MG63 (cell line): Measurements from ENCODE around the gene UBE4B. TPM values are rescaled to one million over a fixed set of nuclear protein-coding genes. Genes with fewer than 3 reads are reported as not detected.
"Not testable (repeated sequence)": the region's sequence is repeated elsewhere in the genome, so short reads cannot be mapped to it uniquely, and the experiment has no call there.

Experiments used
- DNase-seq: peaks from one replicate; pipeline ENCODE4 v3.0.0-alpha.2; 2020
- H3K27me3 ChIP-seq: fragments of 250-450 bp; sonication (Bioruptor Pico); 2 replicates; pipeline ENCODE4 v1.5.1; 2020; ENCODE audit warnings: mild to moderate bottlenecking, moderate library complexity
- H3K36me3 ChIP-seq: fragments of 250-450 bp; sonication (Bioruptor Pico); 2 replicates; pipeline ENCODE4 v1.5.1; 2020; ENCODE audit warnings: mild to moderate bottlenecking, moderate library complexity
- H3K4me3 ChIP-seq: fragments of 250-450 bp; sonication (Bioruptor Pico); 2 replicates; pipeline ENCODE4 v1.5.1; 2020; ENCODE audit warnings: mild to moderate bottlenecking, moderate library complexity
- H3K9me3 ChIP-seq: fragments of 250-450 bp; sonication (Bioruptor Pico); 2 replicates; pipeline ENCODE4 v1.5.1; 2020; ENCODE audit warnings: mild to moderate bottlenecking, moderate library complexity
- total RNA-seq: library from RNA; depleted of rRNA; stranded (reverse); fragments of >200 nt; shearing (Covaris generic); gene quantifications from 2 replicates; pipeline ENCODE4 v1.2.3, GENCODE V29; 2014; ENCODE audit warnings: low replicate concordance

UBE4B gene
- total RNA-seq, 1 experiment from 2014 or later, result 13.5 TPM

- H3K4me3 ChIP-seq, result no peak overlapping the region
- no peaks in the 10 kb centered on the region for H3K27me3 ChIP-seq
- peaks cover 14% of the 10 kb centered on the region for H3K36me3 ChIP-seq
- no peak for DNase-seq
- H3K9me3 ChIP-seq, result no peaks in the 10 kb centered on the region; the same call in 1 of the 2 replicates
These were observed 47.8 kb downstream of the UBE4B start for GRCh38 chr1:10080523-10080922.

GRCh38 chr1:10082785-10083479 is 50.2 kb downstream of the UBE4B start:
- H3K36me3 ChIP-seq, result peaks cover 12% of the 10 kb centered on the region

GRCh38 chr1:10084045-10084444 is 51.3 kb downstream of the UBE4B start:
- no peak overlapping the region for H3K4me3 ChIP-seq
- peaks cover 12% of the 10 kb centered on the region for H3K36me3 ChIP-seq
- no peaks in the 10 kb centered on the region; the same call in 1 of the 2 replicates for H3K9me3 ChIP-seq
- no peak for DNase-seq
- no peaks in the 10 kb centered on the region for H3K27me3 ChIP-seq

More at GRCh38 chr1:10082785-10083479, 50.2 kb downstream of the UBE4B start:
- no peak overlapping the region for H3K4me3 ChIP-seq
- DNase-seq, result no peak
- H3K27me3 ChIP-seq, result no peaks in the 10 kb centered on the region
- no peaks in the 10 kb centered on the region; the same call in 1 of the 2 replicates for H3K9me3 ChIP-seq

- H3K27me3 ChIP-seq, result no peaks in the 10 kb centered on the region
- no peak for DNase-seq
- H3K36me3 ChIP-seq, result peaks cover 12% of the 10 kb centered on the region
- H3K4me3 ChIP-seq, result no peak overlapping the region
- no peaks in the 10 kb centered on the region; the same call in 1 of the 2 replicates for H3K9me3 ChIP-seq
These were observed 52.3 kb downstream of the UBE4B start for GRCh38 chr1:10085076-10085475.

GRCh38 chr1:10087210-10087609 is 54.5 kb downstream of the UBE4B start:
- Histone ChIP-seq H3K4me3 (no peak overlapping the region), H3K9me3 (no peaks in the 10 kb centered on the region), H3K36me3 (peaks cover 7% of the 10 kb centered on the region; the same call in 1 of the 2 replicates), H3K27me3 (no peaks in the 10 kb centered on the region)
- DNase-seq, result no peak

- no peak for DNase-seq
- H3K36me3 ChIP-seq, result peaks cover 42% of the 10 kb centered on the region
- no peak overlapping the region for H3K4me3 ChIP-seq
- H3K27me3 ChIP-seq, result no peaks in the 10 kb centered on the region
- H3K9me3 ChIP-seq, result no peaks in the 10 kb centered on the region
These were observed 69.2 kb downstream of the UBE4B start for GRCh38 chr1:10101929-10102328.

GRCh38 chr1:10103193-10103592 is 70.4 kb downstream of the UBE4B start:
- H3K9me3 ChIP-seq, result no peaks in the 10 kb centered on the region

GRCh38 chr1:10104834-10105233 is 72.1 kb downstream of the UBE4B start:
- H3K4me3 ChIP-seq, result no peak overlapping the region
- DNase-seq, result no peak
- H3K36me3 ChIP-seq, result peaks cover 40% of the 10 kb centered on the region
- H3K9me3 ChIP-seq, result no peaks in the 10 kb centered on the region
- H3K27me3 ChIP-seq, result no peaks in the 10 kb centered on the region

More at GRCh38 chr1:10103193-10103592, 70.4 kb downstream of the UBE4B start:
- no peaks in the 10 kb centered on the region for H3K27me3 ChIP-seq
- no peak for DNase-seq
- peaks cover 43% of the 10 kb centered on the region for H3K36me3 ChIP-seq
- H3K4me3 ChIP-seq, result no peak overlapping the region

- H3K9me3 ChIP-seq, result no peaks in the 10 kb centered on the region
- H3K36me3 ChIP-seq, result peaks cover 41% of the 10 kb centered on the region
- no peaks in the 10 kb centered on the region for H3K27me3 ChIP-seq
- no peak overlapping the region for H3K4me3 ChIP-seq
- DNase-seq, result no peak
These were observed 72.7 kb downstream of the UBE4B start for GRCh38 chr1:10105484-10105883.

GRCh38 chr1:10106241-10106640 is 73.5 kb downstream of the UBE4B start:
- Histone ChIP-seq H3K4me3 (no peak overlapping the region), H3K27me3 (no peaks in the 10 kb centered on the region), H3K9me3 (no peaks in the 10 kb centered on the region), H3K36me3 (peaks cover 41% of the 10 kb centered on the region)
- no peak for DNase-seq

GRCh38 chr1:10106756-10107475 is 74.2 kb downstream of the UBE4B start:
- no peak overlapping the region for H3K4me3 ChIP-seq
- DNase-seq, result no peak
- H3K9me3 ChIP-seq, result no peaks in the 10 kb centered on the region
- peaks cover 41% of the 10 kb centered on the region for H3K36me3 ChIP-seq
- no peaks in the 10 kb centered on the region for H3K27me3 ChIP-seq

GRCh38 chr1:10107476-10107847 is 74.7 kb downstream of the UBE4B start:
- H3K4me3 ChIP-seq, H3K27me3 ChIP-seq, H3K9me3 ChIP-seq: not testable (repeated sequence)
- peaks cover 41% of the 10 kb centered on the region for H3K36me3 ChIP-seq
- peak; percentile 33 for DNase-seq

GRCh38 chr1:10108134-10108663 is 75.4 kb downstream of the UBE4B start:
- Histone ChIP-seq H3K36me3 (peaks cover 37% of the 10 kb centered on the region), H3K27me3 (no peaks in the 10 kb centered on the region), H3K9me3 (no peaks in the 10 kb centered on the region), H3K4me3 (no peak overlapping the region)
- no peak for DNase-seq

GRCh38 chr1:10108948-10109708 is 76.4 kb downstream of the UBE4B start:
- H3K27me3 ChIP-seq, result no peaks in the 10 kb centered on the region
- DNase-seq, result no peak
- no peak overlapping the region for H3K4me3 ChIP-seq
- H3K36me3 ChIP-seq, result peaks cover 31% of the 10 kb centered on the region
- no peaks in the 10 kb centered on the region for H3K9me3 ChIP-seq

GRCh38 chr1:10113501-10113900 is 80.7 kb downstream of the UBE4B start:
- Histone ChIP-seq H3K36me3 (peaks cover 31% of the 10 kb centered on the region), H3K4me3 (no peak overlapping the region), H3K27me3 (no peaks in the 10 kb centered on the region), H3K9me3 (no peaks in the 10 kb centered on the region)
- no peak for DNase-seq

- Histone ChIP-seq H3K27me3 (no peaks in the 10 kb centered on the region), H3K9me3 (no peaks in the 10 kb centered on the region), H3K36me3 (peaks cover 34% of the 10 kb centered on the region), H3K4me3 (no peak overlapping the region)
- no peak for DNase-seq
These were observed 82.0 kb downstream of the UBE4B start for GRCh38 chr1:10114746-10115145.

GRCh38 chr1:10117132-10117531 is 84.4 kb downstream of the UBE4B start:
- Histone ChIP-seq H3K27me3 (no peaks in the 10 kb centered on the region), H3K9me3 (no peaks in the 10 kb centered on the region), H3K36me3 (peaks cover 44% of the 10 kb centered on the region), H3K4me3 (no peak overlapping the region)
- DNase-seq, result no peak
